ENCODE measurements around the gene MYPN.

GRCh38 chr10:68249297-68249696, 140.0 kb downstream of the MYPN start:
- TF ChIP-seq POLR2A (IDR thresholded peaks at IDR 0.05) (no peak), CTCF (IDR thresholded peaks at IDR 0.05) (no peak), EP300 (IDR thresholded peaks at IDR 0.05) (no peak)

Measured in suprapubic skin (tissue), 3 donors.